PC-3 (cell line): ENCODE measurements around the gene PNMA6E. TPM values are rescaled to one million over a fixed set of nuclear protein-coding genes. Genes with fewer than 3 reads are reported as not detected.

ENCODE experiments used
- ATAC-seq: fragments of 200-7000 bp; cut with Tn5 transposase; 2 replicates; pipeline ENCODE4 v1.9.1; 2020; ENCODE audit warnings: mild to moderate bottlenecking, moderate library complexity
- BruUV-seq: library from RNA; stranded (reverse); fragments of 400-500 nt; replicated peaks from 2 replicates; lab custom pipeline; 2021; lab: Mats Ljungman, UMichigan
- CTCF ChIA-PET: fragments of 300-600 bp; sonication (Branson Sonifier 250); formaldehyde crosslinking; loops from one replicate; lab custom pipeline; 2022; ENCODE audit warnings: antibody characterized with exemption; lab: Charles Lee
- POLR2A ChIA-PET: fragments of 300-600 bp; sonication (Branson Sonifier 250); formaldehyde crosslinking; loops from one replicate; lab custom pipeline; 2022; ENCODE audit warnings: antibody characterized with exemption; ENCODE audit not compliant: unreplicated experiment; lab: Charles Lee
- DNase-seq: peaks from one replicate; pipeline ENCODE4 v3.0.0-alpha.2; 2015
- H2AFZ ChIP-seq: fragments of 300-600 bp; sonication (generic); 2 replicates; pipeline ENCODE4 v1.6.0; 2016; ENCODE audit warnings: antibody characterized with exemption, low read length
- H3F3A ChIP-seq: fragments of 300-600 bp; sonication (generic); one replicate; pipeline ENCODE4 v1.6.0; 2017; ENCODE audit warnings: antibody characterized with exemption, low read length, control low read depth, mild to moderate bottlenecking; ENCODE audit not compliant: unreplicated experiment
- H3K27ac ChIP-seq: fragments of 300-600 bp; sonication (generic); 2 replicates; pipeline ENCODE4 v1.5.1; 2016; ENCODE audit warnings: mild to moderate bottlenecking, low read length
- H3K27me3 ChIP-seq: fragments of 300-600 bp; sonication (generic); 2 replicates; pipeline ENCODE4 v1.6.1; 2016; ENCODE audit warnings: low read length, mixed read lengths
- H3K36me3 ChIP-seq: fragments of 300-600 bp; sonication (generic); 2 replicates; pipeline ENCODE4 v1.6.1; 2016; ENCODE audit warnings: low read depth, mixed run types, low read length, mixed read lengths
- H3K4me1 ChIP-seq: fragments of 300-600 bp; sonication (generic); 2 replicates; pipeline ENCODE4 v1.5.1; 2016; ENCODE audit warnings: low read length; ENCODE audit not compliant: insufficient read depth
- H3K4me2 ChIP-seq: fragments of 300-600 bp; sonication (generic); 2 replicates; pipeline ENCODE4 v1.6.0; 2016; ENCODE audit warnings: low read length
- H3K4me3 ChIP-seq: fragments of 300-600 bp; sonication (generic); 2 replicates; pipeline ENCODE4 v1.5.1; 2016; ENCODE audit warnings: mild to moderate bottlenecking, low read length, mixed read lengths
- H3K79me2 ChIP-seq: fragments of 300-600 bp; sonication (generic); 2 replicates; pipeline ENCODE4 v1.6.1; 2017; ENCODE audit warnings: low read length, mixed read lengths
- H3K9ac ChIP-seq: fragments of 300-600 bp; sonication (generic); 2 replicates; pipeline ENCODE4 v1.6.0; 2016; ENCODE audit warnings: mild to moderate bottlenecking, low read length
- H3K9me2 ChIP-seq: fragments of 300-600 bp; sonication (generic); replicated peaks from 2 replicates; pipeline ENCODE4 v1.6.1; 2016; ENCODE audit warnings: mixed run types, low read length, mixed read lengths
- H3K9me3 ChIP-seq: fragments of 300-600 bp; sonication (generic); 2 replicates; pipeline ENCODE4 v1.6.1; 2016; ENCODE audit warnings: low read length, mixed read lengths
- H4K20me1 ChIP-seq: fragments of 300-600 bp; sonication (generic); 2 replicates; pipeline ENCODE4 v1.6.1; 2016; ENCODE audit warnings: low read length, mixed read lengths
- EZH2 ChIP-seq: fragments of 300-600 bp; sonication (generic); IDR thresholded peaks from one replicate; pipeline ENCODE4 v1.6.1; 2017; ENCODE audit warnings: antibody characterized with exemption, mild to moderate bottlenecking, low read length; ENCODE audit not compliant: unreplicated experiment
- EZH2phosphoT487 ChIP-seq: fragments of 300-600 bp; sonication (generic); IDR thresholded peaks from 2 replicates; pipeline ENCODE4 v1.6.1; 2018; ENCODE audit warnings: mild to moderate bottlenecking, antibody characterized with exemption, low read length, borderline replicate concordance
- intact Hi-C: fragments of 100-400 bp; cut with micrococcal nuclease; formaldehyde crosslinking; loops from 2 replicates; pipeline ENCODE4 v1.9.0; 2023
- total RNA-seq: library from RNA; depleted of rRNA; stranded (reverse); fragments of >200 nt; gene quantifications from 2 replicates; pipeline ENCODE4 v1.2.3, GENCODE V29; 2014
- TF ChIP-seq, protein P1 (sequence below): fragments of 300-600 bp; sonication (generic); conservative IDR thresholded peaks from 2 replicates; pipeline ENCODE4 v1.5.1; 2017; ENCODE audit warnings: antibody characterized with exemption, low read depth, mild to moderate bottlenecking, low read length

PNMA6E gene
- total RNA-seq, 1 experiment from 2014 or later, result not detected

DNA sequence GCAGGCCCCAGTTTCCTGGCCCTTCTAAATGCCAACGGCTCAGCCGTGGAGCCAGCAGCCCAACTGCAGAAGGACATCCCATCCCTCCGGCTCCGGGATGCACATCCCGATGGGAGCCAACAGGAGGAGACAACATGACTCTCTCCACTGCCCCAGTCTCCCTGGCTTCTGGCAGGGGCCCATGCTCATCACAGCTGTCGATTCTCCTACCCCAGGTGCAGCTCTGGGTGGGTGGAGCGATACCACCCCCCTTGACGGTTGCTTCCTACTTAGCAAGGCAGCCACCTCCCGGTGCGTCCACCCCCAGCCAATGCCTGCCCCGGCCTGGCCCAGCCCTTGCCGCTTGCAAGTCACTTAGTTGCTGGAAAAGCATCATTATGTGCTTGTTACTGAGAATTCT, 47.7 kb downstream of the PNMA6E start:
- Histone ChIP-seq H3K9me3 (no peaks in the 10 kb centered on the region), H2AFZ (no peak overlapping the region), H3K27ac (no peak overlapping the region), H3K27me3 (no peaks in the 10 kb centered on the region), H3K9ac (no peak overlapping the region), H3K4me3 (no peak overlapping the region), H4K20me1 (no peaks in the 10 kb centered on the region), H3K4me1 (no peaks in the 10 kb centered on the region), H3K36me3 (no peaks in the 10 kb centered on the region; the same call in 1 of the 2 replicates), H3K4me2 (no peak overlapping the region), H3K79me2 (no peaks in the 10 kb centered on the region), H3F3A (no peaks in the 10 kb centered on the region), H3K9me2 (no peaks in the 10 kb centered on the region)
- TF ChIP-seq EZH2 (no peak), EZH2phosphoT487 (no peak)
- TF ChIP-seq, protein P1, sequence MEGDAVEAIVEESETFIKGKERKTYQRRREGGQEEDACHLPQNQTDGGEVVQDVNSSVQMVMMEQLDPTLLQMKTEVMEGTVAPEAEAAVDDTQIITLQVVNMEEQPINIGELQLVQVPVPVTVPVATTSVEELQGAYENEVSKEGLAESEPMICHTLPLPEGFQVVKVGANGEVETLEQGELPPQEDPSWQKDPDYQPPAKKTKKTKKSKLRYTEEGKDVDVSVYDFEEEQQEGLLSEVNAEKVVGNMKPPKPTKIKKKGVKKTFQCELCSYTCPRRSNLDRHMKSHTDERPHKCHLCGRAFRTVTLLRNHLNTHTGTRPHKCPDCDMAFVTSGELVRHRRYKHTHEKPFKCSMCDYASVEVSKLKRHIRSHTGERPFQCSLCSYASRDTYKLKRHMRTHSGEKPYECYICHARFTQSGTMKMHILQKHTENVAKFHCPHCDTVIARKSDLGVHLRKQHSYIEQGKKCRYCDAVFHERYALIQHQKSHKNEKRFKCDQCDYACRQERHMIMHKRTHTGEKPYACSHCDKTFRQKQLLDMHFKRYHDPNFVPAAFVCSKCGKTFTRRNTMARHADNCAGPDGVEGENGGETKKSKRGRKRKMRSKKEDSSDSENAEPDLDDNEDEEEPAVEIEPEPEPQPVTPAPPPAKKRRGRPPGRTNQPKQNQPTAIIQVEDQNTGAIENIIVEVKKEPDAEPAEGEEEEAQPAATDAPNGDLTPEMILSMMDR, result no peak
- intact Hi-C loops, result no loop called here
- BruUV-seq, result no TSS peak
- CTCF ChIA-PET, result no interaction called here
- DNase-seq, result no peak
- no peak for ATAC-seq
- POLR2A ChIA-PET, result no interaction called here

DNA sequence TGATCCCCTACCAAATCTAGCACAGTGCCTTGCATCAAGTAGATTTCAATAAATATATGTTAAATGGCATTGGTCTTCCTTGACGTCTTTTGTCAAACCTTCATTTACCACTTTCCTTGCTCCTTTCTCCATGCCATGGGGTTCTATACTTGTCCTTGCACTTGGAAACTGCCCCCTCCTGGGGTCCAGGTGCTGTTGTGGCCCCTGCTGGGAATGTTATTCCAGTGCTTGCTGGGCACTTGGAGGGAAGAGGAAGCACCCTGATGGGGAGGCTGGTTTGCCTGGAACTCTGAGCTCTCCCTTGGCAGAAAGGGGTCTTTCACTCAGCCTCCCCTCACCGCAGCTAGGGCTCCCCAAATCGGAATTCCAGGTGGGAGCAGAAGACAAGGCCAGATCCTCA, 48.3 kb downstream of the PNMA6E start:
- Histone ChIP-seq H3K9ac (no peak overlapping the region), H3K9me2 (no peaks in the 10 kb centered on the region), H3K36me3 (no peaks in the 10 kb centered on the region; the same call in 1 of the 2 replicates), H4K20me1 (no peaks in the 10 kb centered on the region), H3K4me1 (no peaks in the 10 kb centered on the region), H3K4me2 (no peak overlapping the region), H3K4me3 (no peak overlapping the region), H3F3A (no peaks in the 10 kb centered on the region), H3K27ac (no peak overlapping the region), H3K9me3 (no peaks in the 10 kb centered on the region), H3K27me3 (no peaks in the 10 kb centered on the region), H3K79me2 (no peaks in the 10 kb centered on the region), H2AFZ (no peak overlapping the region)
- no TSS peak for BruUV-seq
- TF ChIP-seq, protein P1, result no peak
- no peak for TF ChIP-seq EZH2
- no peak for TF ChIP-seq EZH2phosphoT487
- ChIA-PET CTCF (no interaction called here), POLR2A (no interaction called here)
- ATAC-seq, result no peak
- intact Hi-C loops, result no loop called here
- DNase-seq, result no peak

DNA sequence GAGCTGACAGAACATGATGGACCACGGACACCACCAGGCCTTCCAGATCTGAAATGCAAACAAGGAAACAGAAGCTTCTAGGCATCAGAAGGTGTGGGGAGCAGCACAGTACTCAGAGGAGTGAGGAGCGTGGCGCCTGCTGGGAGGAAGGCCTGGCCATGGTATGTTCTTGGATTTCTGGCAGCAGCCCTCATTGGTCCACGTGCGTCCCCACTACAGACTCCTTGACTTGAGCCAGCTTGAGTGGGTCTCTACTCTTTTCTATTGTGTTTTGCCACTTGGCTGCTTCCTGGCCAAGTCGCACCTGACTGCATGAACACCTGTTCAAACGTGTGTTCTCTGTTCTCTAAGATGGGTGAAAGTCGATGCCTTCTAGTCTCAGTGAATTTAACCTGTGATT, 49.2 kb downstream of the PNMA6E start:
- no TSS peak for BruUV-seq
- Histone ChIP-seq H3K4me3 (no peak overlapping the region), H3K9me2 (no peaks in the 10 kb centered on the region), H3K27me3 (no peaks in the 10 kb centered on the region), H3K4me1 (no peaks in the 10 kb centered on the region), H3K4me2 (no peak overlapping the region), H4K20me1 (no peaks in the 10 kb centered on the region), H3K9ac (no peak overlapping the region), H3F3A (no peaks in the 10 kb centered on the region), H2AFZ (no peak overlapping the region), H3K36me3 (no peaks in the 10 kb centered on the region; the same call in 1 of the 2 replicates), H3K79me2 (no peaks in the 10 kb centered on the region), H3K9me3 (no peaks in the 10 kb centered on the region), H3K27ac (no peak overlapping the region)
- ChIA-PET POLR2A (no interaction called here), CTCF (no interaction called here)
- intact Hi-C loops, result no loop called here
- ATAC-seq (no peak), DNase-seq (no peak)
- TF ChIP-seq EZH2, result no peak
